ENCODE results near the gene ZCCHC14. TPM values are rescaled to one million over a fixed set of nuclear protein-coding genes. Genes with fewer than 3 reads are reported as not detected.
"Not testable (repeated sequence)": the region's sequence is repeated elsewhere in the genome, so short reads cannot be mapped to it uniquely, and the experiment has no call there.

ZCCHC14 gene
- total RNA-seq, 1 experiment from 2014 or later: 4.4 TPM

- DNase-seq (ENCODE audit: low read depth): no peak
Observed at GRCh38 chr16:87411375-87412271, 81.2 kb downstream of the ZCCHC14 start.

GRCh38 chr16:87410968-87411367, 81.9 kb downstream of the ZCCHC14 start:
- no peak for DNase-seq (ENCODE audit: low read depth)

- DNase-seq (ENCODE audit: low read depth): no peak
Observed at GRCh38 chr16:87410530-87410929, 82.3 kb downstream of the ZCCHC14 start.

- no peak for DNase-seq (ENCODE audit: low read depth)
Observed at GRCh38 chr16:87409781-87410180, 83.0 kb downstream of the ZCCHC14 start.

- DNase-seq (ENCODE audit: low read depth): no peak
Observed at GRCh38 chr16:87409153-87409552, 83.7 kb downstream of the ZCCHC14 start.

GRCh38 chr16:87407511-87408112, 85.2 kb downstream of the ZCCHC14 start:
- no peak for DNase-seq (ENCODE audit: low read depth)

- no peak for DNase-seq (ENCODE audit: low read depth)
Observed at GRCh38 chr16:87406495-87407088, 86.2 kb downstream of the ZCCHC14 start.

GRCh38 chr16:87404764-87405625, 87.8 kb downstream of the ZCCHC14 start:
- no peak for DNase-seq (ENCODE audit: low read depth)

GRCh38 chr16:87395181-87395842, 97.5 kb downstream of the ZCCHC14 start:
- DNase-seq (ENCODE audit: low read depth): no peak

- no peak for DNase-seq (ENCODE audit: low read depth)
Observed at GRCh38 chr16:87393680-87394055, 99.2 kb downstream of the ZCCHC14 start.

- no peak for DNase-seq (ENCODE audit: low read depth)
Observed at GRCh38 chr16:87392821-87393679, 99.8 kb downstream of the ZCCHC14 start.

- DNase-seq (ENCODE audit: low read depth): peak; percentile 94
Observed at GRCh38 chr16:87391950-87392820, 100.6 kb downstream of the ZCCHC14 start, which contains the start of gene MAP1LC3B. TSS of gene MAP1LC3B (plus strand) at chr16:87392336. CDS start at chr16:87392428, 92 bp downstream.

GRCh38 chr16:87391324-87391949, 101.4 kb downstream of the ZCCHC14 start:
- DNase-seq (ENCODE audit: low read depth): no peak

- DNase-seq (ENCODE audit: low read depth): no peak
Observed at GRCh38 chr16:87390641-87391323, 102.0 kb downstream of the ZCCHC14 start.

- not testable (repeated sequence) for DNase-seq (ENCODE audit: low read depth)
Observed at GRCh38 chr16:87389914-87390313, 102.9 kb downstream of the ZCCHC14 start.

- DNase-seq (ENCODE audit: low read depth): no peak
Observed at GRCh38 chr16:87389245-87389644, 103.6 kb downstream of the ZCCHC14 start.

GRCh38 chr16:87388818-87389134, 104.0 kb downstream of the ZCCHC14 start:
- no peak for DNase-seq (ENCODE audit: low read depth)

Data from LHCN-M2 (cell line).